ENCODE results near the gene NPAS2.

- TF ChIP-seq, protein P1, sequence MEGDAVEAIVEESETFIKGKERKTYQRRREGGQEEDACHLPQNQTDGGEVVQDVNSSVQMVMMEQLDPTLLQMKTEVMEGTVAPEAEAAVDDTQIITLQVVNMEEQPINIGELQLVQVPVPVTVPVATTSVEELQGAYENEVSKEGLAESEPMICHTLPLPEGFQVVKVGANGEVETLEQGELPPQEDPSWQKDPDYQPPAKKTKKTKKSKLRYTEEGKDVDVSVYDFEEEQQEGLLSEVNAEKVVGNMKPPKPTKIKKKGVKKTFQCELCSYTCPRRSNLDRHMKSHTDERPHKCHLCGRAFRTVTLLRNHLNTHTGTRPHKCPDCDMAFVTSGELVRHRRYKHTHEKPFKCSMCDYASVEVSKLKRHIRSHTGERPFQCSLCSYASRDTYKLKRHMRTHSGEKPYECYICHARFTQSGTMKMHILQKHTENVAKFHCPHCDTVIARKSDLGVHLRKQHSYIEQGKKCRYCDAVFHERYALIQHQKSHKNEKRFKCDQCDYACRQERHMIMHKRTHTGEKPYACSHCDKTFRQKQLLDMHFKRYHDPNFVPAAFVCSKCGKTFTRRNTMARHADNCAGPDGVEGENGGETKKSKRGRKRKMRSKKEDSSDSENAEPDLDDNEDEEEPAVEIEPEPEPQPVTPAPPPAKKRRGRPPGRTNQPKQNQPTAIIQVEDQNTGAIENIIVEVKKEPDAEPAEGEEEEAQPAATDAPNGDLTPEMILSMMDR (conservative IDR thresholded peaks at IDR 0.05), result no peak
- TF ChIP-seq EZH2 (IDR thresholded peaks at IDR 0.05; ENCODE audit: low read depth), result no peak
Measured at GRCh38 chr2:100923461-100924060, 103.6 kb downstream of the NPAS2 start.

All from PC-9 (cell line).